ENCODE results near the gene LAMC2. TPM values are rescaled to one million over a fixed set of nuclear protein-coding genes. Genes with fewer than 3 reads are reported as not detected.

The LAMC2 gene
- total and polyA plus RNA-seq, 2 of the 8 experiments (the other 6 are each of a cell fraction or from before 2014, with no cell fraction given), result 4.6 to 12.9 TPM

GRCh38 chr1:183144752-183145151, 41.3 kb upstream of the LAMC2 start:
- Histone ChIP-seq H2BK20ac (ENCODE audit: low read length) (no peak overlapping the region), H3K9ac (replicated peaks in 1 of 4; ENCODE audit: extremely low read depth in 1 of 4, low read depth in 3 of 4, low read length in 3 of 4) (no peak overlapping the region), H4K5ac (ENCODE audit: insufficient read length, low read depth, low read length) (no peak overlapping the region), H2BK12ac (ENCODE audit: low read depth, low read length) (no peak overlapping the region), H2AFZ (ENCODE audit: low read length) (no peak overlapping the region), H2BK120ac (replicated peaks; ENCODE audit: low read depth, low read length) (no peak overlapping the region), H3K4me1 (replicated peaks in 1 of 4; ENCODE audit: control insufficient read depth in 3 of 4, insufficient read depth in 4 of 4, low read length in 3 of 4) (no peaks in the 10 kb centered on the region), H3K79me1 (ENCODE audit: low read depth, low read length) (no peaks in the 10 kb centered on the region), H4K8ac (ENCODE audit: extremely low read depth, insufficient read depth, low read length) (no peak overlapping the region), H3K56ac (replicated peaks; ENCODE audit: insufficient read length, low read depth, low read length) (no peak overlapping the region), H3K23me2 (ENCODE audit: low read depth, low read length) (peaks cover 5% of the 10 kb centered on the region; the same call in 1 of the 2 replicates), H2BK15ac (ENCODE audit: low read length) (no peak overlapping the region), H3K79me2 (ENCODE audit: control insufficient read depth in 1 of 2, insufficient read depth in 2 of 2, low read length in 2 of 2) (no peaks in the 10 kb centered on the region), H3K4me2 (ENCODE audit: insufficient read depth in 1 of 2, low read depth in 2 of 2, low read length in 2 of 2) (no peak overlapping the region), H3K14ac (ENCODE audit: insufficient read length) (no peak overlapping the region), H3K4ac (replicated peaks; ENCODE audit: insufficient read length, low read depth, low read length) (no peak overlapping the region), H3K23ac (ENCODE audit: insufficient read length) (no peak overlapping the region), H2BK5ac (ENCODE audit: low read depth, low read length) (no peak overlapping the region), H3K36me3 (ENCODE audit: control insufficient read depth in 2 of 4, insufficient read depth in 4 of 4, low read length in 3 of 4) (peaks cover 0 to 11% (median 6%) of the 10 kb centered on the region in 4 experiments; a peak in 5 of 8 replicates), H4K20me1 (replicated peaks in 1 of 2; ENCODE audit: control insufficient read depth in 1 of 2, insufficient read depth in 2 of 2, low read length in 2 of 2) (no peaks in the 10 kb centered on the region), H3K18ac (ENCODE audit: extremely low read depth, low read length) (no peak overlapping the region), H2AK5ac (ENCODE audit: low read depth, low read length) (no peak overlapping the region), H3K9me3 (ENCODE audit: insufficient read depth in 2 of 2, low read depth in 1 of 2, low read length in 1 of 2) (no peaks in the 10 kb centered on the region), H4K91ac (replicated peaks; ENCODE audit: insufficient read length, low read length) (no peak overlapping the region), H3K27ac (ENCODE audit: low read depth, low read length) (no peak overlapping the region), H3K27me3 (replicated peaks in 1 of 4; ENCODE audit: control insufficient read depth in 3 of 4, extremely low read depth in 1 of 4, insufficient read depth in 3 of 4, low read length in 3 of 4) (no peaks in the 10 kb centered on the region), H3K4me3 (ENCODE audit: extremely low read depth in 1 of 4, insufficient read depth in 2 of 4, low read depth in 3 of 4, low read length in 4 of 4) (no peak overlapping the region)
- ChIA-PET CTCF (ENCODE audit: partially characterized antibody) (interaction anchor here (0.5 to 2.2 kb wide), 6 partner anchors 12 to 182 kb away, joined by 3 to 5 read pairs (median 3); no protein-coding TSS in a partner anchor), POLR2A (ENCODE audit: partially characterized antibody) (interaction anchor here (0.6 kb wide), 1 partner anchor 22 kb away, joined by 3 read pairs; no protein-coding TSS in a partner anchor)
- FAIRE-seq (no peak), DNase-seq (ENCODE audit: low read depth in 1 of 2, low spot score in 2 of 2) (no peak)
- 96% methylated on average over 3 of the region's 3 CpGs; no CpG with 5 or more reads in 1 of the 2 experiments for WGBS, 2 experiments (ENCODE audit: extremely low coverage in 1 of 2, insufficient coverage in 1 of 2, insufficient read length in 1 of 2, insufficient replicate concordance in 2 of 2, low coverage in 1 of 2, low lambda C conversion rate in 2 of 2, missing lambda C conversion rate in 1 of 2)
- TF ChIP-seq JUN (IDR thresholded peaks at IDR 0.05; ENCODE audit: low read depth, low read length) (no peak), HDAC2 (IDR thresholded peaks at IDR 0.05; ENCODE audit: borderline replicate concordance in 1 of 2, low read depth in 2 of 2, low read length in 2 of 2) (no peak), EP300 (IDR thresholded peaks at IDR 0.05; ENCODE audit: borderline replicate concordance in 1 of 2, low read depth in 2 of 2, low read length in 2 of 2) (no peak), ASH2L (IDR thresholded peaks at IDR 0.05; ENCODE audit: low read length) (no peak), NANOG (IDR thresholded peaks at IDR 0.05; ENCODE audit: insufficient read depth, low read depth, low read length, poor library complexity, severe bottlenecking) (no peak), NRF1 (IDR thresholded peaks at IDR 0.05; ENCODE audit: low read depth, low read length) (no peak), RBBP5 (IDR thresholded peaks at IDR 0.05; ENCODE audit: borderline replicate concordance, low read depth, low read length) (no peak), RNF2 (IDR thresholded peaks at IDR 0.05; ENCODE audit: borderline replicate concordance, low read depth, low read length, missing control alignments, poor library complexity, severe bottlenecking) (no peak), YY1 (IDR thresholded peaks at IDR 0.05; ENCODE audit: low read depth, low read length) (no peak), TBP (IDR thresholded peaks at IDR 0.05; ENCODE audit: low read depth, low read length) (no peak), MAX (IDR thresholded peaks at IDR 0.05) (no peak), KDM5A (IDR thresholded peaks at IDR 0.05; ENCODE audit: low read length) (no peak), JUND (IDR thresholded peaks at IDR 0.05; ENCODE audit: low read length) (no peak)
